Mesodermal cell (in vitro differentiated cells): ENCODE data around the gene PRUNE2.
A peak's percentile ranks its signal among the peaks of the same experiment; 100 is the strongest.
"Not testable (repeated sequence)": the region's sequence is repeated elsewhere in the genome, so short reads cannot be mapped to it uniquely, and the experiment has no call there.

Experiments
- H3K27ac ChIP-seq: 2 replicates; pipeline ENCODE4 v1.7.0; 2013; ENCODE audit warnings: mild to moderate bottlenecking, low read depth, low read length, moderate library complexity; ENCODE audit not compliant: severe bottlenecking
- H3K36me3 ChIP-seq: 2 replicates; pipeline ENCODE4 v1.7.1; 2013; ENCODE audit warnings: mild to moderate bottlenecking, low read length, moderate library complexity; ENCODE audit not compliant: control insufficient read depth, insufficient read depth
- H3K4me1 ChIP-seq: one replicate; pipeline ENCODE4 v1.7.1; 2013; ENCODE audit warnings: mild to moderate bottlenecking, low read length; ENCODE audit not compliant: insufficient read depth, control insufficient read depth, poor library complexity, severe bottlenecking
- H3K4me3 ChIP-seq: 2 replicates; pipeline ENCODE4 v1.7.0; 2013; ENCODE audit warnings: low read length, control low read depth, mild to moderate bottlenecking; ENCODE audit not compliant: insufficient read depth, poor library complexity, severe bottlenecking; ENCODE audit errors: extremely low read depth
- H3K9me3 ChIP-seq: 2 replicates; pipeline ENCODE4 v1.7.1; 2013; ENCODE audit warnings: mild to moderate bottlenecking, low read length, moderate library complexity; ENCODE audit not compliant: control insufficient read depth
- WGBS, 2 experiments: methylation state at CpG; one replicate each; pipeline ENCODE4 v1.1.5; 2013; ENCODE audit warnings: missing lambda C conversion rate in 2 of 2; ENCODE audit not compliant: insufficient coverage in 2 of 2; 5-methylcytosine and 5-hydroxymethylcytosine counted together

The PRUNE2 gene

GRCh38 chr9:76680716-76681425 lies 225.0 kb downstream of the PRUNE2 start:
- Histone ChIP-seq H3K36me3 (no peaks in the 10 kb centered on the region), H3K27ac (no peak overlapping the region), H3K4me1 (peaks cover 19% of the 10 kb centered on the region), H3K9me3 (peaks cover 5% of the 10 kb centered on the region), H3K4me3 (no peak overlapping the region)
- WGBS, 2 experiments, result 95 to 96% methylated on average over 2 to 3 of the region's 10 CpGs

GRCh38 chr9:76677481-76678055 lies 228.3 kb downstream of the PRUNE2 start:
- Histone ChIP-seq H3K36me3 (no peaks in the 10 kb centered on the region), H3K4me1 (peaks cover 14% of the 10 kb centered on the region), H3K27ac (peak overlapping the region; percentile 62), H3K4me3 (no peak overlapping the region), H3K9me3 (peaks cover 5% of the 10 kb centered on the region)
- WGBS, 2 experiments, result 84 to 93% methylated on average over 7 to 14 of the region's 15 CpGs

DNA sequence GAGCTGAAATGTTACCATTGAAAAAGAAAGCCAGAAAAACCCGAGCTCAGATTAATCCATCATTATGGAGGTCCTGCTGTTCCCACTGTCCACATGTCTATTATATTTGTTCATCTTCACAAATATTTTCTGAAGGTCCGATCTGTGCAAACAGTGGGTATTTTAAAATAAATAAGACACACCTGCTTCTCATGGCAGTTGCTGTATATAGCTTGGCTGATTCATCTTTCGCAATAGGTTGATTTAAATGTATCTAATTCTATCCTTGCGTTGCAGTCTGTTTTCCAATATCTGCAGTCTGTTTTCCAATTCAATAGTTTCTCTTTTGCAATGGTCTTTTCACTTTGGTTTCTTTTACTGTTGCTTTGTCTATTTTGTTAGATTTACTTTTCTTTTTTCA lies 229.1 kb downstream of the PRUNE2 start:
- Histone ChIP-seq H3K4me3 (no peak overlapping the region), H3K4me1 (peaks cover 14% of the 10 kb centered on the region), H3K27ac (no peak overlapping the region), H3K36me3 (no peaks in the 10 kb centered on the region), H3K9me3 (peaks cover 5% of the 10 kb centered on the region)
- WGBS, 2 experiments, result 100% methylated on average over 1 of the region's 4 CpGs; no CpG with 5 or more reads in 1 of the 2 experiments

DNA sequence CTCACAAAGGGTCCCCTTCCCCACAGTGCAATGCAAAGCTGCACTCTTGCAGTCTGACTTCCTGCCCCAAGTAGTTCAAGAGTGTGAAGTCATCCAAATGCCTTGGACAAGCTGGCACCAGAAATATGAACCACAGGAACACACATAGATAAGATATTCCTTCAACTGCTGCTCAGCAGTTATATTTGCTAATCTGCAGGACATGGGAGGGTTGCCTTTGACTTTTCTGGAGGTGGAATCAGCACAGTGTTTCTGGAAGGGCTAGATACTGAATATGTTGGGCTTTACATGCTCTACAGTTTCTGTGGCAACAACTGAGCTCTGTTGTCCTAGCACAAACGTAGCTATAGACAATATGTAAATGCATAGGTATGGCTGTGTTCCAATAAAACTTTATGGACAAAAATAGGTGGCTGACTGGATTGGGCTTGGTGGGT lies 238.4 kb downstream of the PRUNE2 start:
- Histone ChIP-seq H3K27ac (peak overlapping the region; percentile 19), H3K36me3 (no peaks in the 10 kb centered on the region), H3K4me1 (peaks cover 14% of the 10 kb centered on the region), H3K4me3 (no peak overlapping the region), H3K9me3 (peaks cover 3% of the 10 kb centered on the region)
- 86 to 90% methylated on average over 1 of the region's 1 CpG for WGBS, 2 experiments

DNA sequence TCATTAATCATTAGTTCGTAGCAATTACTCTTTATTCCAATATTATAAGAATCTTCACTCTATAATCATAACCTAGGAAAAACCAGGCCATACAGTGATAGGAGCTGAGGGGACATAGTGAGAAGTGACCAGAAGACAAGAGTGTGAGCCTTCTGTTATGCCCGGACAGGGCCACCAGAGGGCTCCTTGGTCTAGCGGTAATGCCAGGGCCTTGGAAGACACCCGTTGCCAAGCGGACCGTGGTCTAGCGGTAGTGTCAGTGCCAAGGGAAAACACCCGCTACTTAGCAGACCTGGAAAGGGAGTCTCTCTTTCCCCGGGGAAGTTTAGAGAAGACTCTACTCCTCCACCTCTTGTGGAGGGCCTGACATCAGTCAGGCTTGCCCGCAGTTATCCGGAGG lies 239.9 kb downstream of the PRUNE2 start:
- not testable (repeated sequence) for H3K36me3 ChIP-seq, H3K27ac ChIP-seq, H3K4me3 ChIP-seq, H3K9me3 ChIP-seq
- WGBS, 2 experiments, result 25 to 53% methylated on average over 6 to 8 of the region's 11 CpGs
- peaks cover 14% of the 10 kb centered on the region for H3K4me1 ChIP-seq

DNA sequence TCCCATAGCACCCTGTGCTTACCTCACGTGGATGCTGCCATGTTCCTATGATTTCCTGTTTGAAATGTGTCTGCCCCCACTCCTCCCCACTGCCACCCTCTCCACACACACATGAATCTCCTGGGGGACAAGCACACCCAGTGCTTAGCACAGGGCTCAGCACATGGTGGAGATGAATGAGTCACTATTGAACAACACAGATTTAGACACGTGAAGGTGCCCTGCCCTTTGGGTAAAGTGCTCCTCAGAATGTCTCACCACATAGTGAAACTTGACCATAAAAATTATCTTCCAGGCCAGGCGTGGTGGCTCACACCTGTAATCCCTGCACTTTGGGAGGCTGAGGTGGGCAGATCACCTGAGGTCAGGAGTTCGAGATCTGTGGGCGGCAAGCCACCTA lies 240.5 kb downstream of the PRUNE2 start:
- WGBS, 2 experiments, result 94 to 96% methylated on average over 3 of the region's 5 CpGs
- H3K4me3 ChIP-seq, result no peak overlapping the region
- peaks cover 3% of the 10 kb centered on the region for H3K9me3 ChIP-seq
- no peaks in the 10 kb centered on the region for H3K36me3 ChIP-seq
- no peak overlapping the region for H3K27ac ChIP-seq
- peaks cover 14% of the 10 kb centered on the region for H3K4me1 ChIP-seq

DNA sequence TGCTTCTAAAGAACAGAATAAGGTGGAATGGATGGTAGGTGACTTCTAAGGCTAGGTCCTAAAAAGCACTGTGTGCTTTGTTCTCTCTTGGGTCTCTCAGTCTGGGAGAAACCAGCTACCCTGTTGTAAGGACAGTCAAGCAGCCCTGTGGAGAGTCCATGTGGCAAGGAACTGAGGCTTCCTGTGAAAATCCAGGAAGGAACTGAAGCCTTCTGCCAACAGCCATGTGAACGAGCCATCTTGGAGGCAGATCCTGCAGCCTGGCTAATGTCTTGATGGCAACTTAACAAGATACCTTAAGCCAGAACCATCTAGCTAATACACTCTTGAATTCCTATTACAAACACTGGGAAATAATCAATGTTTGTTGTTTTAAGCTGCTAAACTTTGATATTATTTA lies 241.8 kb downstream of the PRUNE2 start:
- 100% methylated on average over 1 of the region's 1 CpG; no CpG with 5 or more reads in 1 of the 2 experiments for WGBS, 2 experiments

DNA sequence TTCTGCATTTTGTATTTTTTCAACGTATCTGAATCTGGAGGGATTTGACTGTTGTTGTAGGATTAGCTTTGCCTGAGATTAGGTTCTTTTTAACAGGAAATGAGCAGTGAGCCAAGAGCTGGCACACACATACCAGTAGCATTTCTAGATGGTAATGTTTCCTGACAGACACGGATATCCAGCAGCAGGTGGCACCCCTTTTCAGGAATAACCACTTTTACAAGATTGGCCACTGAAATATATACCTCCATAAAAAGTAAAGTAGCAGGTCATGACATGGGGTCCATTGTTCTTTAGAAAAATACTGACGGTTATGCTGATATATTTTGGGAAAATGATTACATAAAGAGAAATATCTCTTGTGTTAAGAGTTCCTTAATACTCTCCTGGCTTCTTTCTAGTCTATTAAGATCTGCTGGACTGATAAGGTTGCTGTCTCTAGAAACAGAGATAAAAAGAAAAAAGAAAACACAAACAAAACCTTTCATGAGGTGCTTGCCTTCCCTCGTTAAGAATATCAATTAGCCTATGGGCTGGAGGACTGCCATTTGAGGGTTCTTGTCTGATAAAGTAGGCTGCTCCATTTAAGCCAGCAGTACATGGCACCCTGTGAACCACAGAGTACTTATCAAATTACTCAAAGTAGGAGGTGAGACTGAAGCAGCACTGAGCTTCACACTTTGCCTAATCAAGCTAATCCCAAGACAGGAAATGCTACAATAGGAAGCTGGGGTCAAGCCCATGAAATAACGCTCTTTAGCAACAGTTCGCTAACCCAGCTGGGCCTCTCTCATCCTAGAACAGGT lies 243.2 kb downstream of the PRUNE2 start:
- Histone ChIP-seq H3K36me3 (no peaks in the 10 kb centered on the region), H3K4me1 (peaks cover 12% of the 10 kb centered on the region)
- 64 to 75% methylated on average over 2 to 4 of the region's 6 CpGs for WGBS, 2 experiments

More for the DNA sequence above, 241.8 kb downstream of the PRUNE2 start:
- Histone ChIP-seq H3K9me3 (no peaks in the 10 kb centered on the region), H3K36me3 (no peaks in the 10 kb centered on the region), H3K4me1 (peaks cover 14% of the 10 kb centered on the region), H3K4me3 (no peak overlapping the region), H3K27ac (no peak overlapping the region)

GRCh38 chr9:76658510-76659231 lies 247.2 kb downstream of the PRUNE2 start:
- Histone ChIP-seq H3K27ac (no peak overlapping the region), H3K36me3 (no peaks in the 10 kb centered on the region), H3K4me3 (no peak overlapping the region), H3K9me3 (no peaks in the 10 kb centered on the region), H3K4me1 (peaks cover 17% of the 10 kb centered on the region)
- 93 to 100% methylated on average over 1 to 2 of the region's 6 CpGs for WGBS, 2 experiments

More for the DNA sequence above, 243.2 kb downstream of the PRUNE2 start:
- H3K27ac ChIP-seq, result no peak overlapping the region
- no peak overlapping the region for H3K4me3 ChIP-seq
- H3K9me3 ChIP-seq, result no peaks in the 10 kb centered on the region

- Histone ChIP-seq H3K36me3 (no peaks in the 10 kb centered on the region), H3K4me3 (no peak overlapping the region), H3K9me3 (no peaks in the 10 kb centered on the region), H3K4me1 (peaks cover 22% of the 10 kb centered on the region), H3K27ac (no peak overlapping the region)
These were observed 248.6 kb downstream of the PRUNE2 start for GRCh38 chr9:76657265-76657664.
